HL-60 (cell line): ENCODE results near the gene KRT77.

ENCODE experiments used
- GABPA ChIP-seq: IDR thresholded peaks from 2 replicates; pipeline ENCODE4 v1.6.1; 2012; ENCODE audit warnings: low read depth
- POLR2AphosphoS5 ChIP-seq: IDR thresholded peaks from 2 replicates; pipeline ENCODE4 v1.6.1; 2012; ENCODE audit warnings: low read depth
- SPI1 ChIP-seq: IDR thresholded peaks from 2 replicates; pipeline ENCODE4 v1.6.1; 2012; ENCODE audit warnings: low read depth, mild to moderate bottlenecking, borderline replicate concordance
- TF ChIP-seq, protein P1 (sequence below): IDR thresholded peaks from one replicate; pipeline ENCODE4 v1.5.1; 2011; ENCODE audit warnings: low read length, control low read depth, inconsistent platforms; ENCODE audit not compliant: insufficient read depth
- TF ChIP-seq, protein P2 (sequence below): IDR thresholded peaks from 2 replicates; pipeline ENCODE4 v1.6.1; 2012; ENCODE audit warnings: low read depth; ENCODE audit not compliant: insufficient replicate concordance

DNA sequence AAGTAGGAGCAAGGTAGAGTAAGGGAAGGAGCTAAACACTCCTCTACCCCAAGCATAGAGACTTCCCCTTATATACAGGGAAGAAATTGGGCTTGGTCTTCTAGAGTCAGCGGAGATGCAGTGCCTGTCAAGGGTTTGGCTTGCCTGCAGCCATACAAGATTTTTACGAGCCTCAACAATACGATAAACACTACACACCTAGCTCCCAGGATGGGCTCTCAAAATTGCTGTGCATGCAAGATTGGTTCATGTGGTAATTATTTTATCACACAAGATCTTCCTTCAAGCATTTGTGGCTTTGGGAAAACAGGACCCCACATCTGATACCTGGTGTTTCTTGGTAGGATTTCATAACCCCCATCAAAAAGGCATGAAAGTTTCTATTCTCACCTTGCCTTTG is 23.0 kb downstream of the KRT77 start, which contains the start of gene KRT1:
- TF ChIP-seq, protein P1, sequence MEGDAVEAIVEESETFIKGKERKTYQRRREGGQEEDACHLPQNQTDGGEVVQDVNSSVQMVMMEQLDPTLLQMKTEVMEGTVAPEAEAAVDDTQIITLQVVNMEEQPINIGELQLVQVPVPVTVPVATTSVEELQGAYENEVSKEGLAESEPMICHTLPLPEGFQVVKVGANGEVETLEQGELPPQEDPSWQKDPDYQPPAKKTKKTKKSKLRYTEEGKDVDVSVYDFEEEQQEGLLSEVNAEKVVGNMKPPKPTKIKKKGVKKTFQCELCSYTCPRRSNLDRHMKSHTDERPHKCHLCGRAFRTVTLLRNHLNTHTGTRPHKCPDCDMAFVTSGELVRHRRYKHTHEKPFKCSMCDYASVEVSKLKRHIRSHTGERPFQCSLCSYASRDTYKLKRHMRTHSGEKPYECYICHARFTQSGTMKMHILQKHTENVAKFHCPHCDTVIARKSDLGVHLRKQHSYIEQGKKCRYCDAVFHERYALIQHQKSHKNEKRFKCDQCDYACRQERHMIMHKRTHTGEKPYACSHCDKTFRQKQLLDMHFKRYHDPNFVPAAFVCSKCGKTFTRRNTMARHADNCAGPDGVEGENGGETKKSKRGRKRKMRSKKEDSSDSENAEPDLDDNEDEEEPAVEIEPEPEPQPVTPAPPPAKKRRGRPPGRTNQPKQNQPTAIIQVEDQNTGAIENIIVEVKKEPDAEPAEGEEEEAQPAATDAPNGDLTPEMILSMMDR, result no peak
- TF ChIP-seq SPI1 (no peak), GABPA (no peak), POLR2AphosphoS5 (no peak)
- TF ChIP-seq, protein P2, sequence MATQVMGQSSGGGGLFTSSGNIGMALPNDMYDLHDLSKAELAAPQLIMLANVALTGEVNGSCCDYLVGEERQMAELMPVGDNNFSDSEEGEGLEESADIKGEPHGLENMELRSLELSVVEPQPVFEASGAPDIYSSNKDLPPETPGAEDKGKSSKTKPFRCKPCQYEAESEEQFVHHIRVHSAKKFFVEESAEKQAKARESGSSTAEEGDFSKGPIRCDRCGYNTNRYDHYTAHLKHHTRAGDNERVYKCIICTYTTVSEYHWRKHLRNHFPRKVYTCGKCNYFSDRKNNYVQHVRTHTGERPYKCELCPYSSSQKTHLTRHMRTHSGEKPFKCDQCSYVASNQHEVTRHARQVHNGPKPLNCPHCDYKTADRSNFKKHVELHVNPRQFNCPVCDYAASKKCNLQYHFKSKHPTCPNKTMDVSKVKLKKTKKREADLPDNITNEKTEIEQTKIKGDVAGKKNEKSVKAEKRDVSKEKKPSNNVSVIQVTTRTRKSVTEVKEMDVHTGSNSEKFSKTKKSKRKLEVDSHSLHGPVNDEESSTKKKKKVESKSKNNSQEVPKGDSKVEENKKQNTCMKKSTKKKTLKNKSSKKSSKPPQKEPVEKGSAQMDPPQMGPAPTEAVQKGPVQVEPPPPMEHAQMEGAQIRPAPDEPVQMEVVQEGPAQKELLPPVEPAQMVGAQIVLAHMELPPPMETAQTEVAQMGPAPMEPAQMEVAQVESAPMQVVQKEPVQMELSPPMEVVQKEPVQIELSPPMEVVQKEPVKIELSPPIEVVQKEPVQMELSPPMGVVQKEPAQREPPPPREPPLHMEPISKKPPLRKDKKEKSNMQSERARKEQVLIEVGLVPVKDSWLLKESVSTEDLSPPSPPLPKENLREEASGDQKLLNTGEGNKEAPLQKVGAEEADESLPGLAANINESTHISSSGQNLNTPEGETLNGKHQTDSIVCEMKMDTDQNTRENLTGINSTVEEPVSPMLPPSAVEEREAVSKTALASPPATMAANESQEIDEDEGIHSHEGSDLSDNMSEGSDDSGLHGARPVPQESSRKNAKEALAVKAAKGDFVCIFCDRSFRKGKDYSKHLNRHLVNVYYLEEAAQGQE, result no peak
